Neural progenitor cell (in vitro differentiated cells): ENCODE results near the gene SMTN.

ENCODE experiments used
- CTCF ChIP-seq: fragments of 200-600 bp; sonication (generic); IDR thresholded peaks from 2 replicates; pipeline ENCODE4 v1.5.1; 2017; ENCODE audit warnings: antibody characterized with exemption, mild to moderate bottlenecking
- EZH2phosphoT487 ChIP-seq: fragments of 200-600 bp; sonication (generic); IDR thresholded peaks from 2 replicates; pipeline ENCODE4 v1.6.1; 2017; ENCODE audit warnings: antibody characterized with exemption

- TF ChIP-seq CTCF (no peak), EZH2phosphoT487 (no peak)
Observed at GRCh38 chr22:31056986-31057599, 24.0 kb upstream of the SMTN start.
